ENCODE measurements around the gene MN1. TPM values are rescaled to one million over a fixed set of nuclear protein-coding genes. Genes with fewer than 3 reads are reported as not detected.
A peak's percentile ranks its signal among the peaks of the same experiment; 100 is the strongest.

MN1 gene
- total RNA-seq, 3 donors from 2014 or later = 0.49 to 7.6 (median 1.8) TPM

GRCh38 chr22:27814993-27815392, 13.4 kb upstream of the MN1 start:
- no peaks in the 10 kb centered on the region for H3K36me3 ChIP-seq (ENCODE audit: low read depth)
- intact Hi-C loops (cut with DNase I, micrococcal nuclease) = no loop called here
- ATAC-seq (no peak), DNase-seq (no peak)
- no peak overlapping the region for H3K4me3 ChIP-seq
- no peak for TF ChIP-seq CTCF (IDR thresholded peaks at IDR 0.05)
- H3K4me1 ChIP-seq (ENCODE audit: low read depth) = peaks cover 4% of the 10 kb centered on the region
- no peaks in the 10 kb centered on the region for H3K9me3 ChIP-seq

GRCh38 chr22:27811778-27812177, 10.2 kb upstream of the MN1 start:
- ATAC-seq (no peak), DNase-seq (no peak)
- Histone ChIP-seq H3K9me3 (no peaks in the 10 kb centered on the region), H3K4me3 (no peak overlapping the region), H3K36me3 (ENCODE audit: low read depth) (no peaks in the 10 kb centered on the region), H3K4me1 (ENCODE audit: low read depth) (peaks cover 4% of the 10 kb centered on the region)
- intact Hi-C loops (cut with DNase I, micrococcal nuclease) = no loop called here
- TF ChIP-seq CTCF (IDR thresholded peaks at IDR 0.05) = no peak

GRCh38 chr22:27810609-27811151, 9.1 kb upstream of the MN1 start:
- H3K9me3 ChIP-seq = no peaks in the 10 kb centered on the region
- peak in 2 of 3 donors; percentile 26 to 53 for DNase-seq
- intact Hi-C loops (cut with DNase I, micrococcal nuclease) = no loop called here
- peak; percentile 65 for ATAC-seq
- H3K36me3 ChIP-seq (ENCODE audit: low read depth) = no peaks in the 10 kb centered on the region
- H3K4me3 ChIP-seq = no peak overlapping the region
- no peak for TF ChIP-seq CTCF (IDR thresholded peaks at IDR 0.05)
- peaks cover 4% of the 10 kb centered on the region for H3K4me1 ChIP-seq (ENCODE audit: low read depth)

GRCh38 chr22:27809700-27810608, 8.4 kb upstream of the MN1 start:
- H3K4me3 ChIP-seq = no peak overlapping the region
- ATAC-seq (no peak), DNase-seq (no peak)
- no peaks in the 10 kb centered on the region for H3K9me3 ChIP-seq
- TF ChIP-seq CTCF (IDR thresholded peaks at IDR 0.05) = no peak
- peaks cover 4% of the 10 kb centered on the region for H3K4me1 ChIP-seq (ENCODE audit: low read depth)
- H3K36me3 ChIP-seq (ENCODE audit: low read depth) = no peaks in the 10 kb centered on the region
- intact Hi-C loops (cut with DNase I, micrococcal nuclease) = loop anchor here in 1 of 2 donors (10.0 kb wide), 1 partner anchor 1055 kb away; no protein-coding TSS in a partner anchor

- ATAC-seq = no peak
- no peak for DNase-seq
- H3K4me1 ChIP-seq (ENCODE audit: low read depth) = peaks cover 4% of the 10 kb centered on the region
- no peak overlapping the region for H3K4me3 ChIP-seq
- H3K36me3 ChIP-seq (ENCODE audit: low read depth) = no peaks in the 10 kb centered on the region
- TF ChIP-seq CTCF (IDR thresholded peaks at IDR 0.05) = no peak
- intact Hi-C loops (cut with DNase I, micrococcal nuclease) = loop anchor here in 1 of 2 donors (10.0 kb wide), 1 partner anchor 1054 kb away; no protein-coding TSS in a partner anchor
- H3K9me3 ChIP-seq = no peaks in the 10 kb centered on the region
Measured at GRCh38 chr22:27809226-27809603, 7.7 kb upstream of the MN1 start.

Data from mucosa of descending colon (tissue), 3 donors.